Kasumi-1 (cell line): Measurements from ENCODE around the gene FOXP1.
"Not testable (repeated sequence)": the region's sequence is repeated elsewhere in the genome, so short reads cannot be mapped to it uniquely, and the experiment has no call there.

Experiments
- DNase-seq, 2 experiments: peaks; one replicate each; lab custom pipeline; 2025; lab: John Stamatoyannopoulos, UW

Gene FOXP1

DNA sequence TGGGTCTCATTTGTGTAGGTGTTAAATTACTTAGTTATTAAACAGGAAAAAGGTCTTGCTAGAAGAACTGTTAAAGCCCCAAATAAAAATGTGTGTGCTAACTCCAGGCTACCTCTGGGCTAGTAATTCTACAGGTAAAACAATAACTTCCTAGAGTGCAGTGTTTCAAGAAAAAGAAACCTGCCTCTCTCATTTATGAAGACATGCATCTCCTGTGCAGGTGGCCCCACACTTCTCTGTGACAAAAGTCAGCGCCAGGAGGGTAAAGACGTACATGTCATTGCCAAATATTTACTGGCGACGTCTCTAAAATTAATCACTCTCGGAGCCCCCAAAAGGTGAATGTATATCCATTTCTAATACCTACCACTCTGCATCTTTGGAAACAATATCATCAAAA lies 131.7 kb downstream of the FOXP1 start:
- no peak for DNase-seq

- no peak for DNase-seq
Observed at GRCh38 chr3:71451060-71451459, 132.5 kb downstream of the FOXP1 start.

DNA sequence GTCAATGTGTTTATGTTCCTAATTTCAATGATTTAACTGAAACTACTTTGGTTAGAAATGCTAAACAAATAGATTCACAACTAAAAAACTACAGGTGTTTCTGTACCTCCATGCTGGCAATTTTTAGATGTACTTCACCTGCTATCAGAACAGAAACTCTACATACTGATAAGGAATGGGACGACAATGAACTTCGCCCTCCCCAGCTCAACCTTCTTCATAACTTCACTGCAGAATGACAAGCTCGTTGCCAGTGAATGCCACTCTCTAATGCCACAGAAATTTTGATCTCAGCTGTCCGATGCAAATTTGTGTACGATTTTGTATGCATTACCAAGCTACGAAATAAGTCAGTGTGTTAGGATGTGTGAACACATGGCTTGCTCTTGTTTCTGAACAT lies 133.4 kb downstream of the FOXP1 start:
- no peak for DNase-seq

GRCh38 chr3:71447803-71448202 lies 135.7 kb downstream of the FOXP1 start:
- DNase-seq, result peak; percentile 48 to 51

GRCh38 chr3:71447197-71447596 lies 136.3 kb downstream of the FOXP1 start:
- DNase-seq, result no peak

DNA sequence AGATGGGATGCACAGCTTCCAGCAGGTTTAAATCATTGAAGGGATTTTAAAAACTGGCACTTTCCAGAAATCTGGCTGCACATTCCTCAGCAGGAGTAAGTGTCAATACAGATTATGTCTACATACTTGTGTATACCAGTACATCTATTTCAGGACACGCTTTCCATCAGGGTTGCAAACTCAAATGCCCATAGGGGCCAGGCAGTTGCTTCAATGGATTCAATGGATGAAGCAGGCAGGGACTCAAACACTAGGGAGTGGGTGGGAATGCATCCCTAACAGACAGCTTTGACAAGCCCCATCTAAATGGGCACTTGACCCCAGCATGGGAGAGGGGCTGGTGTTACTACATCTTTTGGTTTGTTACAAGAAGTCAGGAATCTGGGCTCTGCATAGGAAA lies 136.8 kb downstream of the FOXP1 start:
- no peak for DNase-seq

DNA sequence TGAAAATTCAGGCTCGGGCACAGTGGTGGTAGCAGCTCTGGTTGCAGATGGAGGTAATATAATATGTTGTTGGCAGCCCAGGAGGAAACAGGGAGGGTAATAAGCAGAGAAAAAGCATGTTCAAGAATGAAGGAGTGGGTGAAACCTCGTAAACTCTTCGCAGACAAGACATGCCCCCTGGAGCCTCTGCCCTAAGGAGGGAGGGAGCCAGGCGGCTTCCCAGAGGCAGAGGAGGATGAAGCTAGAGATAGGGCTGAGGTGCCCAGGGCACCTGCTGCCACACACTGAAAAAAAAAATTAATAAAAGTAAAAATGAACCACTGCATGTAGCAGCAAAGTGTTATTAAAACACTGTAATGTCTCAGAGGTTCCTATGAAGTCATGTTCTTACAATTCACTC lies 137.3 kb downstream of the FOXP1 start:
- DNase-seq, result no peak

- peak in 1 of 2 experiments; percentile 86 for DNase-seq
Observed at GRCh38 chr3:71444861-71445259, 138.7 kb downstream of the FOXP1 start.

- peak; percentile 99 to 100 for DNase-seq
Observed at GRCh38 chr3:71444028-71444860, 139.3 kb downstream of the FOXP1 start.

DNA sequence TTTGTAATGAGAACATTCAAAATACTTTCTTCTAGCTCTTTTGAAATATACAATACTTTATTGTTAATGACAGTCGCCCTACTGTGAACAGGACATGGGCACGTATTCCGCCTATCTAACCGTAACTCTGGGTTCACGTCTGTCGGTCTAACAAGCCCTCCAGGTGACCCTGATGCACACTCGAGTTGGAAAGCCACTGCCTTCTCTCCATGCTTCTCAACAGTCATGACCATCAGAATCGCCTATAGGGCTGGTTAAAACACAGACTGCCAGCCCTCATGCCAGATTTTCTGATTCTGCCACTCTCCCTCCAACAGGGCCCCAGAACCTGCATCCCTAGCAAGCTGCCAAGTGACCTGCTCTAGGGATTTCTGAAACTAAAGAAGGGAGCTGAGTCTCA lies 140.2 kb downstream of the FOXP1 start:
- no peak for DNase-seq

- no peak for DNase-seq
Observed at GRCh38 chr3:71442652-71443042, 140.9 kb downstream of the FOXP1 start.

- no peak for DNase-seq
Observed at GRCh38 chr3:71441925-71442651, 141.4 kb downstream of the FOXP1 start.

- DNase-seq, result no peak
Observed at GRCh38 chr3:71441217-71441924, 142.2 kb downstream of the FOXP1 start.

DNA sequence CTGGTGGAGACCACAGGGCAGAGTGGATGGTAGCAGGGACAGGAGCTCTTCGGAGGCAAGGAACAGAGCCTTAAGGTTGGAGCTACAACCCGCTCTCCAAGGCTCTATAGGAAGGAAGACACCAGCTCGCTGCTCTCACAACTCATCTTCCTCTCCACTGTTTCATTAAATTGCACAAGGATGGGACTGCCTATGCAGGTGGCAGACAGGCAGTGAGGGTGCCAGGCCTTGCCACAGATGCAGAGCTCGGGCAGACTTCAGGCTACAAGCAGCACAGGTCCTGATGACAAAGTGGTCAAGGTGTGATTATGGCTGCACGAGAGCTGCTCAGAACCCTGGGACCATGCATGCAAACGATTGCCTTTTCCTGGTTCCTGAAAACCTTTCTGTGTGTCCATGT lies 144.6 kb downstream of the FOXP1 start:
- DNase-seq, result no peak

DNA sequence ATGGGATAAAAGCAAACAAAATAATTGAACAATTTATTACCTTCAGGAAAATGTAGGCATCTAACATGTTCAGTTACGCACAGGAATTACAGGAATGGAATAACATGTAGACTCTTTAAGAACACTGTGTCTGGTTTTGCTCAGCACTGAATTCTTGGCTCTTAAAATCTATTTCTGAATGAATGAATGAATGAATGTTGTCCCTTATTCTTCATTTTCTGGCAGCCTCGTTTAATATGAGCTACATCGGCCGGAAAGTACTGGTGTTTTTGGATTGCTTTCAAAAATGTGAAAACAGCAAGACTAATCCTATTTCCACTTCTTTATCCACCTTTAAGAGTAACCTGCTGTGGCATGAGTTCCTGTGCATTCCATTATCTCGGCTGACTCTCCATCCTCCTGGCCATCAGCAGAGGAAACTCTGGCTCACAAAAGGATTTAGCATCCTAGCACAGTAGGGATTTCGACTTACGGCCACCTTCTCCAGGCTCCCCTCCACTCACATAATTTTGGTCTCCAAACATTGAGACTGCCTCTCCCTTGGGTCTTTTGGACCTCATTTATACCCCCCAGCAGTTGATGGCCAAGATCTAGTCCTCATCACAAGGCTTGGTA lies 145.3 kb downstream of the FOXP1 start:
- DNase-seq, result no peak

GRCh38 chr3:71436337-71436736 lies 147.2 kb downstream of the FOXP1 start:
- DNase-seq, result no peak

DNA sequence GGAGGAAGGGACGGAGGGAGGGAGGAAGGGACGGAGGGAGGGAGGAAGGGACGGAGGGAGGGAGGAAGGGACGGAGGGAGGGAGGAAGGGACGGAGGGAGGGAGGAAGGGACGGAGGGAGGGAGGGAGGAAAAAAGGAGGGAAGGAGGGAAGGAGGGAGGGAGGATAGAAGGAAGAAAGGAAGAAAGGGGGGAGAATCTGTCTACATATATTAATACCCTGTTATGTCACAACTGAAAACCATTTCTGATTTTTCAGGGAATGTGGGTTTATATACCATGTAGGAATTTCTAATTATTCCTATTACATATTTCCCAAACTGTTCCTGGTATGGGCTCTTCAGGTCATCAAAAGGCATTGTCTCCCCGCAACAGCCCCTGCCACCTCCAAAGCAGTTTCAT lies 147.7 kb downstream of the FOXP1 start:
- DNase-seq, result not testable (repeated sequence)

DNA sequence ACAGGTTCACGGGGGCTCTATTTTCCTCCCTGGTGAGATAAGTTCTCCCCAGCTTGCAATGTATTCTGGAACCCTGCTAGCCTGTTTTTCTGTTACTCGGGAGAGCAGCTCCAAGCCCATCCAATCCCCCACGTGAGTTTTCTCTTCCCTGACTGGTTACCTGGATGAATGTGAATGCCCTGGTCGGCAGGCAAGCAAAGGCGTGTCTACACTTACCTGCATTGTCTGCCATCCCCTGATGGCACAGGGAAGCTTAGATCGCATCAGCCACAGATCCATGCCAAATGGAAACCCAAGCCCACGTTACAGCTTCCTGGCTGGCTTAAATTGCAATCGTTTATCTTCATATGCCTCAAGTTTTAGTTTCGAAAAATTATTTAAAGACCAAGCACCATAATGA lies 149.9 kb downstream of the FOXP1 start:
- DNase-seq, result no peak

GRCh38 chr3:71432044-71432975 lies 151.2 kb downstream of the FOXP1 start:
- no peak for DNase-seq

DNA sequence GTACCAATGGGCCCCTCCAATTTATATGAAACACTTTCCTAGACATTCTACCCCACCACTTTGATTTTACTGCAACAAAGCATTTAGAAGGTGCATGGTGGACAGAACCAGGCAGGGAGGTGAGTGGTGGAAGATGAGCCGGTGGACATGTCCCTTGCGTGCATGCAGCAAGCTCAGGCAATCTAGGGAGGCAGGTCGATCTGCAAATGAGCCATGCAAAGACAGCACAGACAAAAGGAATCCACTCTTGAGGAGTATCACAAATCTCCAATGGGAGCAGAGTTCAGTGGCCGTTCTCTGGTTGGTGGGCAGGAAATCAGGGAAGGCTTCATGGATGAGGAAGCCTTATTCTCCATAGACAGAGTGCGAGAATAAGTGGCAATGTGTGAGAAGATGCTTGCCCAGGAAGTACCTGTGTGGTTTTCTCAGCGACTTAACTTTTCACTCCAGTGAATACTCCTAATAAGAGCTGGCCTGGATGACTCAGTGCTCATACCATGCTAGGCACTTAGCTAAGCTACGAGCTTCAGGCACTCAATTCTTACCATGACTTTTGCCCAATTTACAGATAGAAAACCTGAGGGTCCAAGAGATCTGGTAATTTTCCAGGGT lies 152.5 kb downstream of the FOXP1 start:
- no peak for DNase-seq

DNA sequence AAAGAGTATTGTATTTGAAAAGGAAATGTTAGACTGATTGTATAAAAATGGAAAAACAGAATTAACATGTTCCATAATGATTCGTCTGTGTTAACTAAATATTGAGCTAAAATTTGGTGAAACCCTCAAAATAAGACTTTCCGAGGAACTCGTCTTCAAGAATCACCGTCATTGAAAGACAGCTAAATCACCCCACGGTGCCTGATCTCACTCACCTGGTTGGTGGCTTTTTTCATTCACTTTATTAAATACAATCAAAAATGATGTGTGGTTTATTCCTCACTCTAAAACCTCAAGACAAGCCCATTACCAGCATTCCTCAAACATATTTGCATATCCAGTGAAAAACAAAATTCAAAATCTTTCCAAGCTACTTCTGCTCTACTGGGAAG lies 153.9 kb downstream of the FOXP1 start:
- DNase-seq, result no peak
